ENCODE data around the gene PMS1. TPM values are rescaled to one million over a fixed set of nuclear protein-coding genes. Genes with fewer than 3 reads are reported as not detected.

The PMS1 gene
- total and polyA plus RNA-seq, 9 of the 15 experiments (the other 6 are each of a cell fraction or from before 2014, with no cell fraction given) = 14.5 to 29.8 (median 24.7) TPM

GRCh38 chr2:189835855-189836558, 51.8 kb downstream of the PMS1 start (continued):
- no peak for TF ChIP-seq ZMIZ1 (IDR thresholded peaks at IDR 0.05; ENCODE audit: low read depth in 2 of 2, low read length in 2 of 2)
- no peak for TF ChIP-seq ZHX1 (conservative IDR thresholded peaks at IDR 0.05; ENCODE audit: low read length)
- no peak for TF ChIP-seq SP2 (IDR thresholded peaks at IDR 0.05; ENCODE audit: extremely low read depth, low read depth, low read length, poor library complexity, severe bottlenecking)
- no peak for TF ChIP-seq ZNF175 (CRISPR knock-in tag; IDR thresholded peaks at IDR 0.05; ENCODE audit: low read depth)
- no peak for TF ChIP-seq ZNF431 (CRISPR knock-in tag; IDR thresholded peaks at IDR 0.05)
- TF ChIP-seq GTF2E2 (tag; IDR thresholded peaks at IDR 0.05) = no peak
- no peak for TF ChIP-seq TBP (optimal IDR thresholded peaks at IDR 0.05; ENCODE audit: low read depth, low read length)
- TF ChIP-seq HNRNPH1 (optimal IDR thresholded peaks at IDR 0.05; ENCODE audit: low read depth, low read length) = no peak
- TF ChIP-seq HMG20A (CRISPR knock-in tag; conservative IDR thresholded peaks at IDR 0.05) = no peak
- no peak for TF ChIP-seq THRB (CRISPR knock-in tag; conservative IDR thresholded peaks at IDR 0.05)
- no peak for TF ChIP-seq RFX1 (IDR thresholded peaks at IDR 0.05)
